Ishikawa (cell line): ENCODE results near the gene ALKBH7.

Experiments
- CEBPB ChIP-seq: IDR thresholded peaks from 2 replicates; pipeline ENCODE4 v1.6.1; 2012
- CREB1 ChIP-seq: IDR thresholded peaks from 2 replicates; pipeline ENCODE4 v1.6.1; 2012; ENCODE audit warnings: low read depth
- EGR1 ChIP-seq: IDR thresholded peaks from 2 replicates; pipeline ENCODE4 v1.6.1; 2012
- MAX ChIP-seq: IDR thresholded peaks from 2 replicates; pipeline ENCODE4 v1.6.1; 2012
- RAD21 ChIP-seq: IDR thresholded peaks from 2 replicates; pipeline ENCODE4 v1.6.1; 2012; ENCODE audit warnings: low read depth
- REST ChIP-seq: IDR thresholded peaks from 2 replicates; pipeline ENCODE4 v1.6.1; 2012; ENCODE audit warnings: low read depth, mild to moderate bottlenecking
- TEAD4 ChIP-seq: IDR thresholded peaks from 2 replicates; pipeline ENCODE4 v1.6.1; 2012
- USF1 ChIP-seq: IDR thresholded peaks from 2 replicates; pipeline ENCODE4 v1.6.1; 2012

- TF ChIP-seq RAD21 (no peak), TEAD4 (no peak), REST (no peak), CREB1 (no peak; the same call in 1 of the 2 replicates), EGR1 (no peak), MAX (peak; percentile 44), USF1 (no peak), CEBPB (no peak)
These were observed 660 bp downstream of the ALKBH7 start for GRCh38 chr19:6373096-6373812.
